Panc1 (cell line): Measurements from ENCODE around the gene SRPX2. TPM values are rescaled to one million over a fixed set of nuclear protein-coding genes. Genes with fewer than 3 reads are reported as not detected.

Experiments
- ATAC-seq: fragments of 200-7000 bp; cut with Tn5 transposase; 2 replicates; pipeline ENCODE4 v1.9.1; 2020; ENCODE audit warnings: mild to moderate bottlenecking, moderate library complexity
- BruUV-seq: library from RNA; stranded (reverse); fragments of 400-500 nt; replicated peaks from 2 replicates; lab custom pipeline; 2021; lab: Mats Ljungman, UMichigan
- CTCF ChIA-PET: fragments of 300-600 bp; sonication (Branson Sonifier 250); formaldehyde crosslinking; loops from one replicate; lab custom pipeline; 2022; ENCODE audit warnings: antibody characterized with exemption; lab: Charles Lee
- POLR2A ChIA-PET: fragments of 300-600 bp; sonication (Branson Sonifier 250); formaldehyde crosslinking; loops from one replicate; lab custom pipeline; 2022; ENCODE audit warnings: antibody characterized with exemption; lab: Charles Lee
- DNase-seq: peaks from one replicate; pipeline ENCODE4 v3.0.0-alpha.2; 2010; ENCODE audit warnings: low read depth, low spot score
- H3K27ac ChIP-seq: 2 replicates; pipeline ENCODE4 v1.5.1; 2011; ENCODE audit warnings: mild to moderate bottlenecking, low read length, inconsistent platforms
- H3K27me3 ChIP-seq: fragments of 200-500 bp; sonication (Bioruptor generic); 2 replicates; pipeline ENCODE4 v1.6.0; 2014; ENCODE audit warnings: low read length, inconsistent platforms; ENCODE audit not compliant: control insufficient read depth, insufficient read depth
- H3K36me3 ChIP-seq: fragments of 200-500 bp; sonication (Bioruptor generic); 2 replicates; pipeline ENCODE4 v1.5.1; 2014; ENCODE audit warnings: inconsistent platforms, mild to moderate bottlenecking, low read length, moderate library complexity; ENCODE audit not compliant: control insufficient read depth, insufficient read depth
- H3K4me1 ChIP-seq: 2 replicates; pipeline ENCODE4 v1.5.1; 2011; ENCODE audit warnings: inconsistent platforms, mild to moderate bottlenecking, low read length, moderate library complexity; ENCODE audit not compliant: control insufficient read depth, insufficient read depth
- H3K4me3 ChIP-seq, 2 experiments: 2 replicates each; pipeline ENCODE4 v1.5.1; 2011 to 2012; ENCODE audit warnings: low read depth in 2 of 2, low read length in 2 of 2, mild to moderate bottlenecking in 2 of 2, inconsistent platforms in 1 of 2, moderate library complexity in 1 of 2
- H3K9me3 ChIP-seq: fragments of 200-500 bp; sonication (Bioruptor generic); 2 replicates; pipeline ENCODE4 v1.5.1; 2014; ENCODE audit warnings: low read depth, mild to moderate bottlenecking, inconsistent platforms, low read length, moderate library complexity; ENCODE audit not compliant: control insufficient read depth, insufficient read depth
- POLR2AphosphoS5 ChIP-seq: IDR thresholded peaks from 2 replicates; pipeline ENCODE4 v1.6.1; 2012; ENCODE audit warnings: mild to moderate bottlenecking, low read depth, low read length, moderate library complexity
- SIN3A ChIP-seq: IDR thresholded peaks from 2 replicates; pipeline ENCODE4 v1.6.1; 2012; ENCODE audit warnings: low read depth, mild to moderate bottlenecking, low read length, moderate library complexity, borderline replicate concordance; ENCODE audit not compliant: insufficient read depth
- TCF7L2 ChIP-seq: IDR thresholded peaks from 2 replicates; pipeline ENCODE4 v1.6.1; 2011; ENCODE audit warnings: mild to moderate bottlenecking, low read depth, low read length, inconsistent platforms
- in situ Hi-C: cut with HindIII; loops from 2 replicates; pipeline ENCODE4 v1.10.0; 2016; ENCODE audit warnings: low sequenced_read_pairs, low pct_unique_long_range_greater_than_20kb
- intact Hi-C: fragments of 100-400 bp; cut with micrococcal nuclease; formaldehyde crosslinking; loops from one replicate; pipeline ENCODE4 v1.10.0; 2022; ENCODE audit not compliant: unreplicated experiment
- total RNA-seq: library from RNA; stranded (reverse); gene quantifications from one replicate; pipeline ENCODE4 v1.2.1, GENCODE V29; 2021; ENCODE audit not compliant: unreplicated experiment
- TF ChIP-seq, protein P1 (sequence below), 2 experiments: IDR thresholded peaks; 2 replicates each; pipeline ENCODE4 v1.6.1; 2011 to 2012; ENCODE audit warnings: low read depth in 2 of 2, control low read depth in 1 of 2, low read length in 1 of 2, mild to moderate bottlenecking in 1 of 2, moderate library complexity in 1 of 2; ENCODE audit not compliant: insufficient read depth in 1 of 2
- TF ChIP-seq, protein P2 (sequence below): fragments of 450-650 bp; IDR thresholded peaks from 2 replicates; pipeline ENCODE4 v1.5.1; 2017; ENCODE audit warnings: mild to moderate bottlenecking

SRPX2 gene
- total RNA-seq, 1 experiment from 2014 or later, result 1.2 TPM

DNA sequence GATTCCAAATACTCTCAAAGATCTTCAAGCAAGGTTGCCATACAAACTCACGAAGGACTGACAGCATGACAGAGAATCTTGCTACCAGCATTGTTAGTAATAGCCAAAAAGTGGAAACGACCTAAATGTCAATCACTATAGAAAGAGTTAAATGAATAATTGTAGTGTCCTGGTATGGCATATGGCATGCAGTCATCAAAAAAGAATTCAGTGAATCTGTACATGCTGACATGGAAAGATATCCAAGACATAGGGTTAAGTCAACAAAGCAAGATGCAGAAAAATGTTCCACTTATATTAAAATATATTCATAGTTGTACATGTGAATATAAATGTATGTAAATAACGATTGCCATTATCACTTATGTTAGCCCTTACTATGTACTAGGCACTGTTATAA, 37.6 kb downstream of the SRPX2 start:
- no peak for DNase-seq
- ChIA-PET POLR2A (no interaction called here), CTCF (no interaction called here)
- in situ Hi-C loops, result no loop called here
- no peaks in the 10 kb centered on the region for H3K27me3 ChIP-seq
- no peak overlapping the region for H3K4me3 ChIP-seq
- no peaks in the 10 kb centered on the region for H3K9me3 ChIP-seq
- no peak overlapping the region for H3K27ac ChIP-seq
- no peaks in the 10 kb centered on the region for H3K36me3 ChIP-seq
- TF ChIP-seq, protein P1, sequence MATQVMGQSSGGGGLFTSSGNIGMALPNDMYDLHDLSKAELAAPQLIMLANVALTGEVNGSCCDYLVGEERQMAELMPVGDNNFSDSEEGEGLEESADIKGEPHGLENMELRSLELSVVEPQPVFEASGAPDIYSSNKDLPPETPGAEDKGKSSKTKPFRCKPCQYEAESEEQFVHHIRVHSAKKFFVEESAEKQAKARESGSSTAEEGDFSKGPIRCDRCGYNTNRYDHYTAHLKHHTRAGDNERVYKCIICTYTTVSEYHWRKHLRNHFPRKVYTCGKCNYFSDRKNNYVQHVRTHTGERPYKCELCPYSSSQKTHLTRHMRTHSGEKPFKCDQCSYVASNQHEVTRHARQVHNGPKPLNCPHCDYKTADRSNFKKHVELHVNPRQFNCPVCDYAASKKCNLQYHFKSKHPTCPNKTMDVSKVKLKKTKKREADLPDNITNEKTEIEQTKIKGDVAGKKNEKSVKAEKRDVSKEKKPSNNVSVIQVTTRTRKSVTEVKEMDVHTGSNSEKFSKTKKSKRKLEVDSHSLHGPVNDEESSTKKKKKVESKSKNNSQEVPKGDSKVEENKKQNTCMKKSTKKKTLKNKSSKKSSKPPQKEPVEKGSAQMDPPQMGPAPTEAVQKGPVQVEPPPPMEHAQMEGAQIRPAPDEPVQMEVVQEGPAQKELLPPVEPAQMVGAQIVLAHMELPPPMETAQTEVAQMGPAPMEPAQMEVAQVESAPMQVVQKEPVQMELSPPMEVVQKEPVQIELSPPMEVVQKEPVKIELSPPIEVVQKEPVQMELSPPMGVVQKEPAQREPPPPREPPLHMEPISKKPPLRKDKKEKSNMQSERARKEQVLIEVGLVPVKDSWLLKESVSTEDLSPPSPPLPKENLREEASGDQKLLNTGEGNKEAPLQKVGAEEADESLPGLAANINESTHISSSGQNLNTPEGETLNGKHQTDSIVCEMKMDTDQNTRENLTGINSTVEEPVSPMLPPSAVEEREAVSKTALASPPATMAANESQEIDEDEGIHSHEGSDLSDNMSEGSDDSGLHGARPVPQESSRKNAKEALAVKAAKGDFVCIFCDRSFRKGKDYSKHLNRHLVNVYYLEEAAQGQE (IDR thresholded peaks at IDR 0.05; ENCODE audit: insufficient read depth in 1 of 2, low read depth in 2 of 2, low read length in 1 of 2), result no peak
- no peak for TF ChIP-seq SIN3A
- no peak for TF ChIP-seq TCF7L2
- TF ChIP-seq POLR2AphosphoS5, result no peak
- TF ChIP-seq, protein P2, sequence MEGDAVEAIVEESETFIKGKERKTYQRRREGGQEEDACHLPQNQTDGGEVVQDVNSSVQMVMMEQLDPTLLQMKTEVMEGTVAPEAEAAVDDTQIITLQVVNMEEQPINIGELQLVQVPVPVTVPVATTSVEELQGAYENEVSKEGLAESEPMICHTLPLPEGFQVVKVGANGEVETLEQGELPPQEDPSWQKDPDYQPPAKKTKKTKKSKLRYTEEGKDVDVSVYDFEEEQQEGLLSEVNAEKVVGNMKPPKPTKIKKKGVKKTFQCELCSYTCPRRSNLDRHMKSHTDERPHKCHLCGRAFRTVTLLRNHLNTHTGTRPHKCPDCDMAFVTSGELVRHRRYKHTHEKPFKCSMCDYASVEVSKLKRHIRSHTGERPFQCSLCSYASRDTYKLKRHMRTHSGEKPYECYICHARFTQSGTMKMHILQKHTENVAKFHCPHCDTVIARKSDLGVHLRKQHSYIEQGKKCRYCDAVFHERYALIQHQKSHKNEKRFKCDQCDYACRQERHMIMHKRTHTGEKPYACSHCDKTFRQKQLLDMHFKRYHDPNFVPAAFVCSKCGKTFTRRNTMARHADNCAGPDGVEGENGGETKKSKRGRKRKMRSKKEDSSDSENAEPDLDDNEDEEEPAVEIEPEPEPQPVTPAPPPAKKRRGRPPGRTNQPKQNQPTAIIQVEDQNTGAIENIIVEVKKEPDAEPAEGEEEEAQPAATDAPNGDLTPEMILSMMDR, result no peak
- BruUV-seq, result no TSS peak
- ATAC-seq, result no peak
- intact Hi-C loops, result no loop called here
- H3K4me1 ChIP-seq, result no peaks in the 10 kb centered on the region

DNA sequence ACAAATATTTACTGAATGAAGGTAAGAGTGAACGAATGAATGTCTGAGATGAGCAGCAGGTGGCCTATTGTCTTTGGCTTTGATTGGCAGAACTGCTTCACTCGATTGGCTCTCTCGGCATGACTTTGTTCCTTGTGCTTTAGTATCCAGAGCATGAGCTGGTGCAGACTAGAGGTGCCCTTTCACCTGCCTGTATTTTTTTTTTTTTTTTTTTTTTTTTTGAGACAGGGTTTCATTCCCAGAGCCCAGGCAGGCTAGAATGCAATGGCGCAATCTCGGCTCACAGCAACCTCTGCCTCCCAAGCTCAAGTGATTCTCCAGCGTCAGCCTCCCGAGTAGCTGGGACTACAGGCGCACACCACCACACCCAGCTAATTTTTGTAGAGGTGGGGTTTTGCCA, 38.9 kb downstream of the SRPX2 start:
- no peaks in the 10 kb centered on the region for H3K36me3 ChIP-seq
- no peak overlapping the region for H3K27ac ChIP-seq
- H3K4me1 ChIP-seq, result no peaks in the 10 kb centered on the region
- H3K4me3 ChIP-seq, result no peak overlapping the region
- H3K9me3 ChIP-seq, result no peaks in the 10 kb centered on the region
- DNase-seq (no peak), ATAC-seq (no peak)
- ChIA-PET POLR2A (no interaction called here), CTCF (interaction anchor here (2.4 kb wide), 1 partner anchor 86 kb away, joined by 8 read pairs; no protein-coding TSS in a partner anchor)
- no peaks in the 10 kb centered on the region for H3K27me3 ChIP-seq
- intact Hi-C loops, result no loop called here
- in situ Hi-C loops, result no loop called here
- BruUV-seq, result no TSS peak
- no peak for TF ChIP-seq SIN3A
- TF ChIP-seq, protein P1 (IDR thresholded peaks at IDR 0.05; ENCODE audit: insufficient read depth in 1 of 2, low read depth in 2 of 2, low read length in 1 of 2), result no peak
- no peak for TF ChIP-seq POLR2AphosphoS5
- TF ChIP-seq, protein P2, result no peak
- no peak for TF ChIP-seq TCF7L2
